Fibroblast of peridontal ligament (primary cell): ENCODE measurements around the gene FOXN3.
"Not testable (repeated sequence)": the region's sequence is repeated elsewhere in the genome, so short reads cannot be mapped to it uniquely, and the experiment has no call there.

Source experiments
- DNase-seq: peaks from one replicate; pipeline ENCODE4 v3.0.0-alpha.2; 2010; ENCODE audit errors: extremely low read depth

The FOXN3 gene

DNA sequence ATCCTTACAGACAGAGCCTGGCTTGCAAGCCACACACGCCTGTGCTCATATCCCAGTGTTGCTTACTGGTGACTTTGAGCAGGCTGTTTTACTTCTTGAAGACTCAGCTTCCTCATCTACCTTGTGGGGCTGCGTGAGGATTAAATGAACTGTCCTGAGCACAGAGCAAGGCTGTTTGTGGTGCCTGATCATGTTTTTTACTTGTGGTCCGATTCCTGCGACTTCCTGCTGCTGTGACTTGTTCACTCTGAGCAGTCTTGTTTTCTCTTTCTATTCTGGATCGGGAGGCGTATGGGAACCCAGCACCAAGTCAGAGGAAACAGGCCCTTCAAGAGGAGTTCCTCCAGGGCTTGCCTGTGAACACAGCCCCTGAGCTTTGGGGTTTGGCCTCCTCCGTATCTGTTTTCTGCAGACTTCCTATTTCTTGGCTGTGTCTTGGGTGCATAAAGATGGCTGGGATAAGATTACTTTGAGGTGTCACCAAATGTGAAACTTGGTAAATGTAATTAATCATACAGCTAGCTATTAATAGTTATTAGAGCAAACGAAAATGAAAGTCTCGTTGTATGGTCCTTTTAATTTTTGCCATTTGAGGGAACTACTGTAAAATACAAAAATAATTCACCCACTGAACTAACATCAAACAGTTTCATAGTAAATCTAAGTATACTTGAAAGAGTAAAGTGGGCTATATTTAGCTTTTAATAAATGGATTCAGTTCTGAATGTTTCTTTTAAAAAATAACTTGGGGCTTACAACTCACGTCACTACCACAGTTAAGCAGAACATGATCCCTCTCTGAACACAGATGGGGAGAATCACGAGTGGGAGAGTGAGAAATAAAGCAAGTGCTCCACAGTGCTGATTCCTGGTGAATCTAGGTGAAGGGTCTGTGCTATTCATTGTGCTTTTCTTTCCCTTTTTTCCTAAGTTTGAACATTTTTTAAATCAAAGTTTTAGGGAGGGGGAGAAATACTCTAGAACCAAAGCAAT lies 251.5 kb downstream of the FOXN3 start:
- no peak for DNase-seq

DNA sequence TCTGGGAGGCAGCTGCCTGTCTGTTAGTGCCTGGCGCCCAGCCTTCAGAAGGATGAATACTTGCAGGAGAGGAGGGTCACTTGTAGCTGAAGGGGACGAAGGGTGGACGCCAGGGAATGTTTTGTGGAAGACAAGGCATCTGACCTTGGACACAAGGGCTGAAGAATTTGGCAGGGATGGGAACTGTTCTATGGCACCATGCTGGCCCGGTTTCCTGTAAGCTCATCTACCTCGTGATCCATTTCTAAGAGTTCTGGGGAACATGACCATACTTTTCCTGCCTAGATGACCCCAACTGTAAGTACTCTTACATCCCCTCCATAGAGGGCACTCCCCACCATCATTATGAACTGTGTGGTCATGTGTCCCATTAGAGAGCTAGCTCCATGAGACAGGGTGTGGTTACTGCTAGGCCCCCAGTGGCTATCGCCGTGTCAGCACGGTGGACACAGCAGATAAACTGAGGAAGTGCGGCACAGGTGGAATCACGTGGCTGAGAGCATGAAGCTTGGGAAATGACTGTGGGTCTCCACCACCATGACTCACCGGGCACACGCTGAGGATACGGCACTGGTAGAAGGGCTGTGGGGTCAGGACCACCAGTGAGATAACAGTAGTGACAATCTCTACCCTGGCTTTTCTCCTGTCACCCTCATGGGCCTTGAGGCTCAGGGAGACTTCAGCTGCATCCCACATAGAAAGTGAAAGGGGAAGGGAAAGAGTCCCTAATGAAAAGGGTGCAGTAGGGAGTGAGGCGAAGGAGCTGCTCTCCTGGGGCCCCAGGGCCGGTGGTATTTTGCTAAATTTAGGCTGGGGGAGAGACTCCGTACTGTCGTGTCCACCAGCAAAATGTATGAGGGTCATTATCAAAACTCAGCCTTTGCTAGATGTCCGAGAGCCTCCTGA lies 252.6 kb downstream of the FOXN3 start:
- no peak for DNase-seq

DNA sequence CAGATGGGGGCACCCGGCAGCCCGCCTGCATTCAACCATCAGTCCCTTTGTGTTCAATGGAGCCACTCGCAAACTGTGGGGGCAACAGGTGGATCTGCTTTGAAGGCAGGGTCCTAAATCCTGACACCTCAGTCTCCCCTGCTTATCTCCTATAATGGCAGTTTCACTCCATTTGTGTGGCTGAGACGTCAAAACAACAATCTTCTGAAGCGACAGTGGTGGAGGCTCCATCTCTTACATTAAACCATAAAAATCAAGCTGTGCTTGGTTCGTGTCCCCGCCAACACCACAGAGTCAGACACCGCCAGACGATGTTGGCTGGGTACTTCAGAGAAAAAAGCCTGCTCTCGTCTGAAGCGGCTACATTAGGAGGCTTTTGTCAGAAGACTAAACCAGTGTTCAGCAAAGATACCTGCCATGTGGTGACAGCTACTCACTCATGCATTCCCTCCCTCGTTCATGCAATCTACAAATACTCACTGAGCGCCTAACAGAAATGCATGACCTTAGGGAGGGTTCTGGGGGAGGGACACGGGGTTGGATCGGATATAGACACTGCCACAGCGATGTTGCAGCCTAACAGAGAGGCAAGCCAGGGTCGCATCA lies 253.9 kb downstream of the FOXN3 start:
- no peak for DNase-seq

DNA sequence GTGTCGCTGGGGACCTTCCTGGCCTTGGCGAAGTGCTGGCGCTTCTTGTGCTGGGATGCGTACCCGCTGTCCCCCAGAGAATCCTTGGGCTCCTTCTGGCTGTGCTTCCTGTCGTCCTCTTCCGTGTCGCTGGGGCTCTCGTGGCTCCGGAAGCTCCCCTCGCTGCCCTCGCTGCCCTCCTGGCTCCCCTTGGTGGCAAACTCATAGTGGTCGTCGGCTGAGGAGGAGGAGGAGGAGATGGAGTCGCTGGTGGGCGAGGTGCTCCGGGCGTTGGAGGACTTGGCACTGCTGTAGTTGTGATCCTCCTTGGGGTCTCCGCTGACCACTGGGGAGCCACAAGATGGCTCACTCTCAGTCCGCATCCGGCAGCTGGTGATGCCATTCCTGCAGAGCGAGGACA lies 254.4 kb downstream of the FOXN3 start:
- DNase-seq: no peak

DNA sequence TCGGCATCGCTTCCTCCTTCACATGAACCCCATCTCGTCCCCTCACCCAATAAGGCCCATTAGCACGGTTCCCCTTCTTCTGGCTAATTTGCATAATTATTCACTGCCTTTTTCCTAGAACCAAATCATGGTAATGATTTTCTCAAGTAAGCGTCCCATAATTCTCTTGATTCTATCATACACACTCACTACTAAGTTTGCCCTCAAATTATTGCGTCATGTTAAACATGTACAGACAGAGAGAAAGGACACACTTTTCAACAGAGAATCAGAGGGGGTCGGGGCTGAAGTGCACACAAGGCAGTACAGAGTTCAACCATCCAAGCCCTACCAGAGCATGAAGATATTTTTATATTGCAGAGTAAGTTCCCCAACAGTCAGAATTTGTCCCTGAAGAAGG lies 256.6 kb downstream of the FOXN3 start:
- DNase-seq: no peak

DNA sequence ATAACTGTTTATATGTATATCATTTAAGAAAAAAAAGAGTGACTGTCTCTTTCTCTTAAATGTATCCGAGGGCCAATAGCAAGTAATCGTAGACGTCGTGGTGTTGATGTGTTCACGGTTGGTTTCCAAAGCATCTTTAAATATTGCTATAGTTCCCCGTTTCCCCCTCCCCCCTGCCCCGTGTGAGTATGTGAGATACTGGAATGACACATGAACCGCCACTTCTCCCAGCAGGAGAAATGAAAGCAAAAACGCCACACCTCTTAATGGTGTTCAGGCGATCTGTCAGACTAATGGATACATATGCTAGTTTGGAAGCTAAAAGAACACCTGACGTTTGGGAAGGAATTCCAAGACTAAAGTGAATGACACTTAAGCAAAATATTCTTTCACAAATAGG lies 258.3 kb downstream of the FOXN3 start:
- DNase-seq: no peak

DNA sequence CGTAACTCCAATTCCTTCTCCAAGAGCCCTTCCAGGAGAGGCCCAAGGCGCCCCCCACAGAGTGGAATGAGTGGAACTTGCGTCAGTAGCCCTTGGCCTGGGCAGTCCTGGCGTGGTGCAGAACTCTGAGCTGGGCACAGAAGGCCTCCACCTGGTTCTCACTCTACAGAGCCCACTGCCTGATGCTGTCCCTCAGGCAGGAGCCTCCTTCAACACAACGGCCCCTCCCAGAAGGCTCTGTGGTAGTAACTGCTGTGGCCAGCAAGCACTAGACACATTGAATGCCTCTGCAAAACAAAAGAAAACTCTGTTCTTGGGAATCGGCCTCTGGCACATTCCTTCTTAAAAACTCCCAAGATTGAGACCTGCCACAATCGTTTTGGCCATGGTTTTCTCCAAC lies 258.9 kb downstream of the FOXN3 start:
- not testable (repeated sequence) for DNase-seq

DNA sequence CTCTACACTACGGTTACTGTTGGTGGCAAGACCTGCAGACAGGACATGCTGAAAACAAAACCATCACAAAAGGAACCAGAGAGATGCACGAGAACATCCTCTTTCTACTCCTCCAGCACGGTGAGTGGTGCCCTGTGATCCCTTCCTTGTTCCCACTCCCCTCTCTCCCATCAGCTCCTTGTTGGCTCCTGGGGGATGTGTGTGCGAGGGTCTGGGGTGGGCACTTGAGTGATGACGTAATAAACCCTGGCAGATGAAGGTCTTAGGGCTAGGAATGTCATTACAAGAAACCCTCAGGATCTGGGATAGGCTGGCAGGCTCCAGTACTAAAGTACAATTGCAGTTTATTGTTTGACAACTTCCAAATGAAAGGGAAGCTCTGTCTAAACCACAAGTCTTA lies 261.5 kb downstream of the FOXN3 start:
- DNase-seq: no peak

DNA sequence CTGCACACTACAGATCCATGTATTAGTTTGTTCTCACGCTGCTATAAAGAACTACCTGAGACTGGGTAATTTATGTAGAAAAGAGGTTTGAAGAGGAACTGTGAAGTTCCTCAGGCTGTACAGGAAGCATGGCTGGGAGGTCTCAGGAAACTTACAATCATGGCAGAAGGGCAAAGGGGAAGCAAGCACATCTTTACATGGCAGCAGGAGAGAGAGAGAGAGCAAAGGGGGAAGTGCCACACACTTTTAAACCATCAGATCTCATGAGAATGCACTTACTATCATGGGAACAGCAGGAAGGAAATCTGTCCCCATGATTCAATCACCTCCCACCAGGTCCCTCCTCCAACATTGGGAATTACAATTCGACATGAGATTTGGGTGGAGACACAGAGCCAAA lies 265.3 kb downstream of the FOXN3 start:
- not testable (repeated sequence) for DNase-seq

DNA sequence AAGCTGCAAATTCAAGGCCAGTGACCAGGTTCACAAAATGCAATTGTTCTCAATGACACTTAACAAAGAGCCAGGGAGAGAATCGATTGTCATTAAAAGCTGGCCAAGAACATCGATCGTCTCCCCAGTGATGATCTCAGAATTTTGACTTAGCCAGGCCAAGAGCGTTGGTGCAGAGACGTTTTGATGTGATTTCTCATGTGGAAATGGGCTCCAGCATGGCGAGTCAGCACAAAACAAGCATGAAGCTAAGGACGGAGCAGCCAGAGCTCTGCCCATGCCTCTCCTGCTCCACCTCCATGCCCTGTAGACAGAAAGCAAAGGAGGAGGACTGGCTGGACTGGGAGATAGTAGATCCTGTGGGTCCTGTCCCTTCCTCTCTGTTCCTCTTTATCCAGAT lies 270.8 kb downstream of the FOXN3 start:
- peak; percentile 23 for DNase-seq

DNA sequence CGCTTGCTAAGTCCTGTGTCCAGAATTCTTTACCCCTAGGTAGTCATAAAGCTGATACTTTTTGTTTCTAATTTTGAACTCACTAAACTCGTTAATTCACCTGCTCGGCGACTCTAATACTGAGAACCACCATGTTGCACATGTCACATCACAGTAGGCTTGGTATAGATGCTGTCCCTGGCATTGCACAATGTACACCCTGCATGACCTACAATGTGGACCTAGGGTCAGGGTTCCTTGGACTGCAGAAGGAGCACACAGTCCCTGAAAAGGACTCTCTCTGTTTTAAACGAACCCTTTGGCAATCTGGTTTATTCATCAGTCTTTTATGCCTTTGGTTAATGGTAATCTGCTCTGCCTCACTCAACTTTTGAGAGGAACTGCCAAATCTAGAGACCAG lies 272.4 kb downstream of the FOXN3 start:
- DNase-seq: no peak

DNA sequence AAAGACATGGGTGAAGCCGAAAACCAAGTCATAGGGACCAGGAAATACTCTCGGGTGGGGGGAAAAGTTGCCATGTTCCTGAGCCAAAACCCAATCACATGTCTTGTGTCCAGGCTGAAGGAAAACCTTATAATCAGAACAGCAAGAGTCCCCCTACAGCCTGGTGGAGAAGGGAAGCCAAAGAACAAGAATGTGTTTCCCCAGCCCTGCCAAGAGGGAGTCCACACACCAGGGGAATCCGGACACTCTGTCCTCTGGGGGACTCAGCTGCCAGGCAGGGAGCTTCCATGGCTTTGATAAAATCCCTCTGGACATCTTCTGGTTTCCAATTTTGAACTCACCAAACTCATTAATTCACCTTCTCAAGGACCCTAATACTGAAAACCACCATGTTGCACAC lies 273.0 kb downstream of the FOXN3 start:
- DNase-seq: no peak

DNA sequence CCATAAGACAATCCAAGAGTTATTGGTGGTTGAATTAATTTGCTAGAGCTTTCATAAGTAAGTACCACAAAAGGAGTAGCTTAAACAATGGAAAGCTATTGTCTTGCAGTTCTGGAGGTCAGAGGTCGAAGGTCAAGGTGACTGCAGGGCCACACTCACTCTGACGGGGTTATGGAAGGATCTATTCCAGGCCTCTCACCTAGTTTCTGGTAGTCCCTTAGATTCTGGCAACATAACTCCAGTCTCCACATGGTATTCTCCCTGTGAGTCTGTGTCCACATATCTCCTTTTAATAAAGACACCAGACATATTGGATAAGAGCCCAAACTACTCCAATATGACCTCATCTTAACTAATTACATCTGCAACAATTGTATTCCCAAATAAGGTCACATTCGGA lies 273.4 kb downstream of the FOXN3 start:
- DNase-seq: peak; percentile 18

DNA sequence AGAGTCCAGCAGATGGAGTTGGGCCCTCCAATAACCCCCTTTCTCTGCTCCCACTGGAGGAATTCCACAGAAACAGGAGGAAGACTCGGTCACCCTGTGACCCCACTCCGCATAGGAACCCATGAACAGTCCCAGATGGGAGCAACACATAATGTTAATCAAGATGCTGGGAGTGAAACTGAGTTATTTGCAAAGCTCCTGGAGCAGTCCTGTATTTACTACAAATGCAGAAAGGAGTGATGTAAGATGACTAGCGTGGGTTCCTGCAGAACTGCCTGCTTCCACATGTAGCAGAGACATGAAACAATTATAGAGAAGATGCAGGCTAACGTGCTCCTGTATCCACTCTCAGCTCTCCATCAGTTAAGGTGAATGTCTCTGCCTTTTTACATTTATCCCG lies 274.7 kb downstream of the FOXN3 start:
- no peak for DNase-seq

DNA sequence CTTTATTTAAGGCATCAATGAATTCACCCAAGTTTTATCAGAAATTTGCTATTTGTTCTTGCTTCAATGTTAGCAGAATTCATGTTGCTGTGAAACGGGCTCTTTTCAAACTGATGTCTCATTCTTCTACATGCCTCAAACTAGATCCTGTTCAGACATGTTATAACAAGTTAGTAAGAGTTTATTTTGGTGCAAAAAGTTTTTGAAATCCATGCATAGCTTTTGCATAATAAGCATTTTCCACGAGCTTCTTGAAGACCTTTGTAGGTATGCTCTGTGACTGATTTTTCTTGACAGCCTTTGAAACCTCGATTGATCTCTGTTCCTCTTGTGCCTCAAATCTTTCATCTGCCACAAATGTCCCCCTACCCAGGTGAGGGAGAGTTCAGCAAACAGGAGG lies 275.2 kb downstream of the FOXN3 start:
- no peak for DNase-seq

DNA sequence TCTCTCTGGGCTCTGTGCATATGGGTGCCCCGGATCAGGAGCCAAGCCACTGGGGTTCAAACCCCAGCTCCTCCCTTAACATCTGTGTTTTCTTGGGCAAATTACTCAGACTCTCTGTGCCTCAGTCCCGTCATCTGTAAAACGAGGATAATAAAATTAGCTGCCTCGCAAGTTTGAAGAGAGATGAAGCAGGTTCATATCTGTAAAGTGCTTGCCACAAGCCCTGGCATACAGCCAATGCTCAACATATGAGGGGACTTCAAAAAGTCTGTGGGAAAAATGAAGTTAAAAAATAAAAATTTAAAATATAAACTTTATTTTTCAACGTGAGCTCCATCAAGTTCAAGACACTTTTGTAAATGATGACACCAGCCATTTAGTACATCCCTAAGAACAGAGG lies 276.7 kb downstream of the FOXN3 start:
- DNase-seq: no peak

DNA sequence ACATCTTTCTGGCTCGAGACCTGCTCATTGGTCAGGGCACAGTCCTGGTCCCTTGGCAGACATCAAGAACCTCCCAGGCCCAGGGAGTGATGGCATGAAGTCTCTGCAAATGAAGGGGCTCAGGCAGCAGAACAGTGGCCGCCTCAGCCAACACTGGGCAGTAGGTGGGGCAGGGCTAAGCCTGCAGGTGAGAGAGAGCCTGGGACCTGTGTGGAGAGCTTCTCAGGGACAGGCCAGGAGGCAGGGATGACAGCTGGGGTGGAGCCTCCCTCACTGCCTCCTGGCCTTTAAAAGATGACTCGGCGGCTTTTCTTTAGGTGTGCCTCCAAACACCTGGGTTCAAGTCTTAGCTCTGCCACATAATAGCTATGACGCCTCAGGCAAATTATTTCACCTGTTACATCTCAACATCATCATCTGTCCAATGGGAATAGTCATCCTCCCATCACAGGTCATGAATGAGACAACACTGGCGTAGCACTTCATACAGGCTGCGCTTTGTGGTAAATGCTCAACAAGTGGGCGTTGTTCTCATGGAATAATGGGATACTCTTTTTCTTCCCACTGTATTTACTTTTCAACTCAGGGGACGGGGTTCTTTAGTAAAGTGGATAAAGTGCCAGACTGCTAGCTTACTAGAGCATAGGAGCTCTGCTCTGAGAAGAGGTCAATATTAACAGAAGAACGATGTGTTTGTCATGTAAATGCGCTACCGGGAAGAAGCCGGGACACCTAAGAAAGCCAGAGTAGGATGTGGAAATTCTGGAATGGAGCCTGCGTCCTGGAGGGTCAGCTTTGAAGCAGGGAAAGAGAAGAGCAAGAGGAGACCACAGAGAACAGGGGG lies 277.4 kb downstream of the FOXN3 start:
- DNase-seq: no peak

DNA sequence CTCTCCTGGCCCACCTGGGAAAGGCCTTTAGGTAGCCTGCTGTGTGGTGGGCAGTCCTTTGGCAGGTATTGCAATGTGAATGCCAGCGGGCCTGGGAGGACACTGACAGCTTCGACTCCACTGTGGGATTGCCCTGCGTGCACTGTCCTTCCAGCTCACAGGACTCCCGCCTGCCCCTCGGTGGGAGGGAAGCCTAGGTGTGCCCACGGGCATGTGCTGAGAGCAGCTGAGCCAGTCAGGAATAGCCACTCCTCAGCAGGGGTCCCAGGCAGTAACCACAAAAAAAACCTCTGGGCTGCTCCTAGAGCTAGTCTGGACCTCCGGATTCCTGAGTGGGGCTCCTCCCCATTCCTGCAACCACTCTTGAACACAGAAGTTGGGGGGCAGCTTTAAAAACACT lies 278.2 kb downstream of the FOXN3 start:
- DNase-seq: no peak

DNA sequence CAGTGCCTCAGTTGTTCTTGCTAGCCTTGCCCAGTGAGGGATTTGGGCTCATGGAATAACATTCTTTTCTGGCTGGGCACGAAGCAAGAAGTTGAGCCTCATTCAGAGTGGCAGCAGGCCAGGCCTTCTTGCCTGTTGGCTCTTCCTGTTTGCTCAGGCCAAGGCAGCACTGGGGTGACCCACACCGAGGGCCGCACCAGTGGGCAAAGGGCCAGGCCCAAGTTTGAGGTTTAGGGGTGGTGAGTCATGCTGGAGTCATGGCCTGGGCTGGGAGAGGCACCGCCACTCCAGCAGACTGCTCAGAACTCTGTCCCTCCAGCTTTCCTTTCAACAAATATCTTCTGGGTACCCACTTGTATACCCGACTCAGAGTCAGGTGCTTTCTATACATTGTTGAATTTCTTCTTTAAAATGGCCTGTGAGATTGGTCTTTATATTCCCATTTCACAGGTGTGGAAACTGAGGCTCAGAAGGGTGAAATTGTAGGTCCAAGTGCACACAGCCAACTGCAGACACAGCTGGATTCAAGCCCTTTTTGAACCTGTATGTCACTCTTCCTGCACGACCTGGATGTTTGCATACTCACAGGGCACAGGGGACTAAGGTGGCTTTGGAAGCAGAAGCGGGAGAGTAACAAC lies 279.4 kb downstream of the FOXN3 start:
- DNase-seq: peak; percentile 95

DNA sequence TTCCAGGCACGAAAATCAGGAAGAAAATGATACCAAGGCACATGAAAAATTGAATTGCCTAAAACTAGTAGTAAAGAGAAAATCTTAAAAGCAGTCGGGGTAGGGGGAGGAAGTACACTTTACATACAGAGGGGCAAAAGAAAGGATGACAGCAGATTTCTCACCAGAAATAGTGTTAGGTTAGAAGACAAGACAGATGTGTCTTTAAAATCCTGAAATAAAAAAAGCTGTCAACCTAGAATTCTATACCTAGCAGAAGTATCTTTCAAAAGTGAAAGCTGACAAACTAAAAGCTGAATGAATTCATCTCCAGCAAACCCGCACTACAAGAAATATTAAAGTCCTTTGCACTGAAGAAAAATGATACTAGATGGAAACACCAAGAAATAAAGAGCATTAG lies 280.4 kb downstream of the FOXN3 start:
- no peak for DNase-seq

DNA sequence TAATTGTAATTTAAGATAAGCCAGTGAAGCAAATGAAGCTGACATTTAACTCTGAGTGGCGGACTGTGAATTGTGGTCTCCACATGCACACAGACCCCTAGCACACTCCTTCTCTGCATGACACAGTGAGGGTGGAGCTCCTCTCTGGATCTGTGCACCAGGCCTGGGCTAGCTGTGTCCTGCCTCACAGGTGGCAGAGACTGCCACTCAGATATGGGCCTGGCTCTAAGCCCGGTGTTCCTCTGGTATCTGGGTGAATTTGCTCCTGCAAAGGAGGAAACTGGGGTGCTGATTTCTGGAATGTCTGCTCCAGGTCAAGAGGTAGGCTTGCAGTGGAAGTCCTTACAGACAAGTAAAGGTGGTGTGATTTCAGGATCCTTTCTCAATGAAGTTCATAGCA lies 282.4 kb downstream of the FOXN3 start:
- no peak for DNase-seq
